GM10266 (cell line): ENCODE data around the gene STK24.
"Not testable (repeated sequence)": the region's sequence is repeated elsewhere in the genome, so short reads cannot be mapped to it uniquely, and the experiment has no call there.

Experiments
- DNase-seq: peaks from one replicate; pipeline ENCODE4 v3.0.0; 2012; ENCODE audit errors: extremely low spot score
- CTCF ChIP-seq: IDR thresholded peaks from 2 replicates; pipeline ENCODE4 v1.5.1; 2012; ENCODE audit warnings: mild to moderate bottlenecking, low read depth; ENCODE audit not compliant: control insufficient read depth, insufficient read depth; ENCODE audit errors: missing control alignments

The STK24 gene

GRCh38 chr13:98571955-98572662, 4.8 kb downstream of the STK24 start:
- TF ChIP-seq CTCF: no peak
- DNase-seq: no peak

- TF ChIP-seq CTCF: no peak
- peak; percentile 83 for DNase-seq
Measured at GRCh38 chr13:98570929-98571372, 6.0 kb downstream of the STK24 start.

- not testable (repeated sequence) for DNase-seq
Measured at GRCh38 chr13:98569494-98570367, 7.2 kb downstream of the STK24 start.

- TF ChIP-seq CTCF: no peak
- no peak for DNase-seq
Measured at GRCh38 chr13:98568918-98569317, 8.0 kb downstream of the STK24 start.

GRCh38 chr13:98567140-98567539, 9.8 kb downstream of the STK24 start:
- TF ChIP-seq CTCF: no peak
- no peak for DNase-seq

DNA sequence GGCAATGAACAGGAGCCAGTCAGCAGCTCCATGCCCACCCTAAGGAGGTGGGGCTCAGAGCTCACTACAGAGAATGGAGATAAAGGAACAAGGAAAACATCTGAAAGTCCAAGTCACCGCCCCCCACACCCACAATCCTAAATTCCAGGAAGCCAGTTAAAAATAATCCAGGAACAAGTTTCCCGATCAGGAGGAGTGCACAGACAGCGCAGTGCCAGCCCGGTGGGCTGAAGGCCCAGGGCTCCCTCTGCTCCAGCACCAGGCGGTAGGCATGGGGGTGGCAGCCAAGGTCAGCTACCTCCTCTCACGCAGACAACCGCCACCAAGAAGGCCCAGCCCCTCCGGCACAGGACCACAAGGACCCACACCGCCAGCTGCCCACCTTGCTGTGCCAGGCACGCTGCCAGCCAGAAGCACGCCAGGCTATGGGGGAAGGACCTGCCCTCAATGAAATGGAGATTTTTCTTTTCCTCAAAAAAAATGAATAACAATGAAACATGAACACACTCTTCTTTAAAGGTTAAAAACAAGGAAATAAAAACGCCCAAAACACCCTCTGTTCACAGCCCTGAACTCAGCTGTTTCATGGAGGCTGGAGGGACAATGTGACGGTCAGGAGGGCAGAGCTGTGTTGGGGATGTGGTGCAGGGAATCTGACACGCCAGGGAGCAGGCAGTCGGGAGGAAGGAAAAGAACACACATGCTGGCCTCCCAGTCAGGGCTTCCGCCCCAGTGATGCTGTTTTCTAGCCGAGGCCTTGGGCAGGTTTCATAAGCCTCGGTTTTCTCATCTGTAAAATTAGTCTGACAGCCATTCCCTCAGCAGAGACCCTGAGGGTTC, 11.0 kb downstream of the STK24 start:
- TF ChIP-seq CTCF: no peak
- DNase-seq: no peak

DNA sequence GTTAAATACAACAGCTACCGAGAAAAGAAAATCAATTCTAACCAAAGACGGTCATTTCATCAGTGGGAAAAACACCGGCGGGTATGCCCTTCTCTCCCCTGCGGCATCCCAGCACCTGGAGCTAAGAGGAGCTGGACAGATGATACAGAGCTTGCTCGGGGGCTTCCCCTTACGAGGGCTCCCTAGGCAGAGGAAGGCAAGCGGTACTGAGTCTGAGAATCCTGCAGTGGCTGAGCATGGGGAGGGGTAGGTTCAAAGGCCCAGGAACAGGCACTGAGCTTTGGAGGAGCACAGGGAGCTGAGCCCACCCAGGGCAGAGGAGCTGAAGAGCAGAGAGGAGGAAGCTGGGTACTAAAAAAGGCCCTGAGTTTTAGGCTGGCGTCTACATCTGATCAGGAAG, 12.7 kb downstream of the STK24 start:
- no peak for DNase-seq
- no peak for TF ChIP-seq CTCF
